Esophagus squamous epithelium (tissue), 4 donors: Measurements from ENCODE around the gene TFRC.

Experiments used
- CTCF ChIP-seq, 6 experiments: fragments of 450-650 bp in 4 of 6; fragments of 200-600 bp in 2 of 6; sonication (generic) in 2 of 6; IDR thresholded peaks; one replicate each; pipeline ENCODE4 v1.5.1; 2016 to 2019; ENCODE audit warnings: antibody characterized with exemption in 6 of 6, mild to moderate bottlenecking in 4 of 6, moderate library complexity in 4 of 6
- POLR2A ChIP-seq, 4 donors: fragments of 450-650 bp; IDR thresholded peaks; one replicate each; pipeline ENCODE4 v1.6.1; 2017; ENCODE audit warnings: antibody characterized with exemption in 4 of 4, mild to moderate bottlenecking in 4 of 4, moderate library complexity in 3 of 4

GRCh38 chr3:196050597-196050996 is 31.3 kb downstream of the TFRC start:
- TF ChIP-seq CTCF (IDR thresholded peaks at IDR 0.05) (no peak), POLR2A (IDR thresholded peaks at IDR 0.05) (no peak)
